Stimulated activated CD8-positive, alpha-beta memory T cell treated with anti-CD3 and anti-CD28 coated beads, Interleukin-15, amount 100 ng/mL, for 48 hours (primary cell): ENCODE data around the gene HDLBP.

Experiments
- DNase-seq, 2 donors: peaks; one replicate each; pipeline ENCODE4 v3.0.0-alpha.2; 2020; ENCODE audit warnings: low read depth in 2 of 2

HDLBP gene

DNA sequence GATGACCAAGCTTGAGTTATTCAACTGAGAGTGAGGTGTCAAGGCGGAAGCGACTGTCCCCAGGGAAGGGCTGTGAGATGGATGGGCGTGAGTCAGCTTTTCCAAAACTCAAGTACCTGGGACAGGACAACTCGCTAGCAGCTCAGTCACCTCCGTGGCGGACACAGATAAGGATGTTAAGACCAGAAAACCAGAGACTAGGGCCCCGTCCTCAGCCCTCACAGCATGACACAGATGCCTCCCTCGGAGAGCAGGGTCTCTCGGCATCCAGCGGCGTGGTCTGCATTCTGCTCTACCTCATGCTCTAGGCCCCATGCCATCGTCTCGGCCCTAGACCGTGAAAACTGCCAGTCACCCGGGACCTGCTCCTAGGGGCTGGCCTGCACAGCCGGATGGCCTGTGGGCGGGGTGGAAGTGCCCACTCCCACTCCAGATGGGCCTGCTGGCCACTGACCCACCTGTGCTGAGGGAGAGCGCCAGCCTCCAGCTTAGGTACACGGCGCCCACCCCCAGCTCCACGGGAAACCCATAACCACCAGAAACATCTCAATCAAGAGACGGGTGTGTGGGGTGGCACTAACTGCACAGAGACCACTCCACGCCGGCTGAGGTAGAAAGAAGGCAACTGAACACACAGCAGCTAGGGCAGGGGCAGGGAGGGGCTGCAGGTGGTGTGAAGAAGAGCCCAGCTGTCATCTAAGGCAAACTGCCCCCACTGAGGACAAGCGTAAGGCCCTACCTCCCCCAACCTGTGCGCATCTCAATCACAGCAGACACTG is 87.2 kb downstream of the HDLBP start:
- DNase-seq = no peak

DNA sequence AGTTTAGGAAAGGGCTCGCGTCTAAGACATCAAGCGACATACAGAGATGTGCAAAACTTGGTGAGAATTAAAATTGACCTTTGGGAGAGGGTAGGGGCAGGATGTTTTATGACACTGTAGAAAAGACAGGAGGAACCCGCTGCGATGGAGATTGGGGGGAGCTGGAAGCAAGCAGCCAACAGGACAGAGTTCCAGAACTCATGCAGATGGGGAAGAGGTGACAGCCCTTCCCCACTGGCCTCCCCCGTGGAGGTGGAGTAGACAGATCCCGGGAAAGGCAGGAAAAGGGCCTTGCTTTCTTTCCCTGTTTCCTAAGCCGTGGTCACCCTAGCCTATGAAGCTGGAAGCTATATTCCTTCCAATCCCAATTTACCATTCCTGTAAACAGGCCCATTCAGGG is 87.9 kb downstream of the HDLBP start:
- DNase-seq = no peak

DNA sequence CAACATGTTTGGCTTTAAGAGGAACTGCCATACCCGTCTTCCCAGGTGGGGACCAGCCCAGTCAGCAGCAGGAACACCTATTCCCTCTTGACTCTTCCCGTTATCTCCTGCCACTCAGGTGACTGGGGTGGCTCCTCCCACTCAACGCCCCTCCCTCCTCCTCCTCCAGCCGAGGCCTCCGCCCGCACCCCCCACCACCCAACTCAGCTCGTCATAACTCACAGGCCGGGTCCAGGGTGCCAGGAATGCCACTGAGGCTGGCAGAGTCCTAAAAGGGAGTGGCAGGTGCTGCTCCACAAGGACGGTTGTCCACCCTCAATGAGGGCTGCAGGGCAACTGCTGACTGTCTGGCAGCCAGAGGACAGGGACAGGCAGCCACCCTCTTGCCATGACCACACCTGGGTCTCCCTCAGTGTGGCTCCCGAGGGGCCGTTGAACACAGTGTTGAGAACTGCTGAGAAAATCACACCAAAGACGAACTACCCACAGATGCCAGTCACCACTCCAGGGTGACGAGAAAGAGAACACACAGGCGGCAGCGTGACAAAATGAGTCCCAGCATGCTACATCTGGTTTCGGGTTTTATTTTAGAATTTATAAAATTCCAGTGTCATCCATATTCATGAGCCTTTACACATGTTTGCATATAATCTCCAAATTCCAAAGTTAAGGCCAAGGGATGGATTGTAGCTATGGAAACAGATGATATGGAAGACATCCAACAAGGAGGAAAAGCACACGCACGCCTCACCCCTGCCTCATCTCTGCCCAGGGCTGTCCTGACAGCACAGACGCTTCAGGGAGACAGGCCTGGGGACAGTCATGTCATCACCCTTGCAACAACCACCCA is 88.5 kb downstream of the HDLBP start:
- DNase-seq = no peak

GRCh38 chr2:241225983-241226382 is 89.5 kb downstream of the HDLBP start:
- no peak for DNase-seq

GRCh38 chr2:241225545-241225944 is 89.9 kb downstream of the HDLBP start:
- DNase-seq = no peak

DNA sequence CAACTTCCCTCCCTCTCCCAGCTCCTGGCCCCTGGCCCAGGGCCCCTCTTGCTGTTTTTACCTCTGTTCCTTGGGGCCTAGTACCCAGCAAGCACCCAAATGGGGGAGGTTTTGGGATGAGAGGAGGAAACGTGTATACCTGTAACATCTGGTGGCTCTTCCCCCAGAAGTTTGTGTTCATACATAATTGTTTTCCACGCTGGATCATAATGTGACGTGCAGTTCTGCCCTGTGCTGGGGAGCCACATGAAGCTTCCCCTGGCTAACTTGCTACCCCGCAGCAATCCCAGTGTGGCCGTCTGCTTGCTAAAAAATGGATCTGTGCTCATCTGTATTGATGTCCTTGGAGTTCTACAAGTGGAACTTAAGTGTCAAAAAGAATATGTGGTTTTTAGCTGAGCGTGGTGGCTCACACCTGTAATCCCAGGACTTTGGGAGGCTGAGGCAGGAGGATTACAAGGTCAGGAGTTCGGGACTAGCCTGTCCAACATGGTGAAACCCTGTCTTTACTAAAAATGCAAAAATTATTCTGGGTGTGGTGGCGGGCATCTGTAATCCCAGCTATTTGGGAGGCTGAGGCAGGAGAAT is 90.5 kb downstream of the HDLBP start:
- no peak for DNase-seq

DNA sequence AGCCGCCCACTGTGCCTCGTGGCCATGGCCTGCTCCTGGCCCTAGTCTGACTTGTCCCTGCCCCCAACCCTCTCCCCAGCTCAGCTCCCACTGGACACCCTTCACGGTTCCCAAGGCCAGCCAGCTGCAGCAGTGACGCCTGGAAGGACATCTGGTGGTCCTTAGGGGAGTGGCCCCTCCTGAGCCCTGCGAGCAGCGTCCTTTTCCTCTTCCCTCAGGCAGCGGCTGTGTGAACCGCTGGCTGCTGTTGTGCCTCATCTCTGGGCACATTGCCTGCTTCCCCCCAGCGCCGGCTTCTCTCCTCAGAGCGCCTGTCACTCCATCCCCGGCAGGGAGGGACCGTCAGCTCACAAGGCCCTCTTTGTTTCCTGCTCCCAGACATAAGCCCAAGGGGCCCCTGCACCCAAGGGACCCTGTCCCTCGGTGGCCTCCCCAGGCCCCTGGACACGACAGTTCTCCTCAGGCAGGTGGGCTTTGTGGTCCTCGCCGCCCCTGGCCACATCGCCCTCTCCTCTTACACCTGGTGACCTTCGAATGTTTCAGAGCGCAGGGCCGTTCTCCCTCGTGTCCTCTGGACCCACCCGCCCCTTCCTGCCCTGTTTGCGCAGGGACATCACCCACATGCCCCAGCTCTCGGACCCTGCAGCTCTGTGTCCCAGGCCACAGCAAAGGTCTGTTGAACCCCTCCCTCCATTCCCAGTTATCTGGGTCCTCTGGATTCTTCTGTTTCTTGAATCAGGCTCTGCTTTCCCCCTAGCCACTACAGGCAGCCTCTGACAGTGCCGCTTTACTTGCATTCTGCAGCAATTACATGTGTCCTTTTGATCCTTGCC is 91.2 kb downstream of the HDLBP start:
- no peak for DNase-seq

DNA sequence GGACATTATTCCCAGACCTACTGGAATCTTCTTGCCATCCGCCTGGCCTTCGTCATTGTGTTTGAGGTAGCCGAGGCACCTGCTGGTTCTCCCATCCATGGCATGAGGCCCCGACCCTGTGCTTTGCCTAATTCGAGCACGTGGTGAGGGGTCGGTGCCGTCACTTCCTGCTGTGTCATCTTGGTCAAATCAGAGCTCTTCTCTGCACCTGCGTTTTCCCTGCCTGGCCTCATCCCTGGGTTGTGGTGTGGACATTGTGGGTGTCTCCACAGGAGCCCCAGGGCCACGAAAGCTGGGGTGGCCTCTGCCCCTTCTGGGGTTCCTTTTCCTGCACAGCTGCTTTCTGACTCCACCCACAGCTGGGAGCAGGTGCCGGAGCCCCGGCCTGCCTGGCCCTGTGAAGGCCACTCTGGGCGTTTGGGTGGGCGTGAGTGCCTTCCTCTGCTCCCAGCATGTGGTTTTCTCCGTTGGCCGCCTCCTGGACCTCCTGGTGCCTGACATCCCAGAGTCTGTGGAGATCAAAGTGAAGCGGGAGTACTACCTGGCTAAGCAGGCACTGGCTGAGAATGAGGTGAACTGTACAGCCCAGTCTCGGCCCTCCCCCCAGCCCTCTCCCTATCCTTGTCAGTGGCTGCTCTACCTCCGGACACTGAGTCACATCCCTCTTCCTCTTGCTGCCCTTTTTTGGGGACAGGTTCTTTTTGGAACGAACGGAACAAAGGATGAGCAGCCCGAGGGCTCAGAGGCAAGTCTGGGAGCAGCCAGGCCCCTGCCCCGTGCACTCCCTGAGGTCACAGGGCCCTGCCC is 92.1 kb downstream of the HDLBP start:
- DNase-seq = no peak

DNA sequence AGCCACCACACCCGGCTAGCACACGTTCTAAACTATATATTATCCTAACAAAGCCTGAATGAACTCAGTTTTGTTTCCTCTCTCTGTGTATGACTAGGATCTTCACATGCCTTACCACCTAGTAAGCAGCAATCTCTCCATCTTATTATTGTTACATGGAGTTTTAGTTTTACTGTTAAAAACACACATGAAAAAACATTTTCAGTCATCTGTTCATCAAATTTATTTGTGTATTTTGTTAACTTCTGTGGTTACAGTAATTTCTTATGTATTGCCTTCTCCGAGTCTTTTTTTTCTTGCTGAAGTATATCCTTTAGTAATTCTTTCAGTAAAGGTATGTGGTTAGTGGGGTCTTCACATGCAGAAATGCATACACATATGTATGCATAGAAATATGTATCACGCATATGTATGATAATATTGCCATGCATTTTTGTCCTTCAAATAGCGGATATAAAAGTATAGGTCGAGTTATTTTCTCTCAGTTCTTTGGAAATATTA is 95.6 kb downstream of the HDLBP start:
- no peak for DNase-seq

DNA sequence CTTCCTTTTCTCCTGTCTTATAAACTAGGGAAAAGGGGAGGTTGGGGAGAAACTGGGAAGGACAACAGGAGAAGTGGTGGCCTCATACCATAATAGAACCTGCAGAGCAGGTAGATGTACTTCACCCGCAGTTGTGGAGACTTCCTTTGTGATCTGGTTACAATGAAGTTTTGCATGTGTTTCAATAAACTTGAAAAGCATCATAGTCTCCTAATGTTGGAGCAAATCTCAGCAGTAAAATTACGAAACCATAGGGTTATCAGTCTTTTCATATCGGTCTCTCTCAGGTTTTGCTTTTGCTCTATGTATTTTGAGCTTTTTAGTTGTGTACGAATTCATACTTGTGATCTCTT is 96.5 kb downstream of the HDLBP start:
- no peak for DNase-seq

DNA sequence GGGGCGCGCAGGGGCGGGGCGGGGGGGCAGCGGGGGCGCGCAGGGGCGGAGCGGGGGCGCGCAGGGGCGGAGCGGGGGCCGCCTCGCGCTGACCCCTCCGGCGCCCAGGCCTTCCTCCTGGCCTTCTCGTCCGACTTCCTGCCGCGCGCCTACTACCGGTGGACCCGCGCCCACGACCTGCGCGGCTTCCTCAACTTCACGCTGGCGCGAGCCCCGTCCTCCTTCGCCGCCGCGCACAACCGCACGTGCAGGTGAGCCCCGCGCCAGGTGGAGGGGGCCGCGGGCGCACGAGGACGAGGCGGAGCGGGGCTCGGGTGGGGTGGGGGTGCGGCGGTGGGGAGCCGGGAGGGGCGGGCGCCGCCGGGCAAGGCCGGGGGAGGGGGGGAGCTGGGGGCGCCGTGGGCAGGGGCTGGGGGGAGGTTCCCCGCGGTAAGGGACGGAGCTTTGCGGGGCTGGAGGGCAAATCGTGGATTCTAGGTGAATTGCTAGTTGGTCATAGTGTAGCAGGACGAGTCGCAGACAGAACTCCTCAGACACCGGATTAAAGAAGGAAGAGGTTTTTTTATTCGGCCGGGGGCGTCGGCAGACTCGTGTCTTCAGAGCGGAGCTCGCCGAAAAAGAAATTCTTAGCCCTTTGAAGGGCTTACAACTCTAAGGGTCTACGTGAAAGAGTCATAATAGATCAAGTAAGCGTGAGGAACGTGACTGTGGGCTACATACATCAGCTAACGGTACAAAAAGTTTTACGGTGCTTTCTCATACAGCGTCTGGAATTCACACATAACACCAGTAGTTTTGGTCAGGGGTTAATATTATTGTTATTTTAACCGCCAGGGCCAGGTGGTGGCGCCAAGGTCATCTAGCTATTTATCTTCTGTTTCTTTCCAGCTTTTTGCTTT is 97.1 kb downstream of the HDLBP start:
- DNase-seq = no peak

- no peak for DNase-seq
Observed at GRCh38 chr2:241217320-241218031, 98.0 kb downstream of the HDLBP start.

- DNase-seq = no peak
Observed at GRCh38 chr2:241216211-241216761, 99.2 kb downstream of the HDLBP start.

DNA sequence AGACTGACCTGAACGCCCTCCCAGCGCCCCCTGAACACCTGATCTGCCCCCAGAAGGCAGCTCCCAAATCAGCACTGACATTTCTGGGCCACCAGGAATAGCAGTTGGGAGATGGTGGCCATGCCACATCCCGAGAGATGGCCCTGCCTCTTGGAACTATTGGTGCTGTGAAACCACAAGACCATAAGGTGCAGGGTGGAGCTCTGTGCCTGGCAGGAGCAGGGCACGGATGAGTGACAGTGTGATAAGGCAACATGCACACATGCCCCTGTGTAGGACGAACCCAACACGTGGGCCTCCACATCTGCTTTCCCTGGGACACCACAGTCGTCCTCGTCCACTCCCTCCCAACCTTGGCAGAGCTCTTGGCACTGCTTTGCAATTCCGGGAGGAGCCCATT is 100.1 kb downstream of the HDLBP start:
- DNase-seq = no peak

- no peak for DNase-seq
Observed at GRCh38 chr2:241214766-241215165, 100.7 kb downstream of the HDLBP start.

DNA sequence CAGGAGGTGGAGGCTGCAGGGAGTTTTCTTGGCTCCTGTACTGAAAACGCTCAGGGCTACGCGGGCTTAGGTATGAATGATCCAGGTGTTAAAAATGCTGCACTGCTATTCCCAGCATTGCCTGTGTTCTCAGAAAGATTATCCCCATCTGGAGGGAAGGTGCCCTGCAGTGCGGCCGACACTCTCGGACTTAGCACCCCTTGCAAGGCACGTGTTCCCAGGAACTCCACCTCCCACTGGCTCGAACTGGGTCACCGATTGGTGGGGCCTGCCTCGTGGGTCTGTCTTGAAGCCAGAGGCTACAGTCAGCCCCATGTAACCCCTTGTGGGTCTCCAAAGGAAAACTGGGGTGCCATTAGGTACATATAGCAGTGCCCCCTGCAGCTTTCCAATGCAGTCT is 101.3 kb downstream of the HDLBP start:
- no peak for DNase-seq

- no peak for DNase-seq
Observed at GRCh38 chr2:241213567-241213966, 101.9 kb downstream of the HDLBP start.

DNA sequence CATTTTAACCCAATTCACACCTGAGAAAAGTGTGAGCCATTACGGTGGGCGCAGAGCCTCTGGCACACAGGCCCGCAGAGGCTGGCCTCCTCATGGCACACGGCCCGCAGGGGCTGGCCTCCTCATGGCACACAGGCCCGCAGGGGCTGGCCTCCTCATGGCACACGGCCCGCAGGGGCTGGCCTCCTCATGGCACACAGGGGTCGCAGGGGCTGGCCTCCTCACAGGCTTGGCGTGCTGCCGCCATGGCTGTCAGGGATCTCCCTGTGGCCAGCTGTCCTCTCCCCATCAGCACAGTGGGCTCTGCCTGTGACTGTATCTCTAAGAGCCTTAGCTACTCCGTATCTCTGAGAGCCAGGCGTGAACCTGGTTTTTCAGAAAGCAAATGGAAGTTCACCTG is 102.4 kb downstream of the HDLBP start:
- no peak for DNase-seq

GRCh38 chr2:241211276-241211675 is 104.2 kb downstream of the HDLBP start:
- no peak for DNase-seq
